Liver (tissue), 9 donors: ENCODE results near the gene BRSK1. TPM values are rescaled to one million over a fixed set of nuclear protein-coding genes. Genes with fewer than 3 reads are reported as not detected.

ENCODE experiments used
- DNase-seq: peaks from one replicate; pipeline ENCODE4 v3.0.0-alpha.2; 2017; ENCODE audit warnings: low spot score
- H3K27ac ChIP-seq, 2 donors: one replicate each; pipeline ENCODE4 v1.7.0; 2013; ENCODE audit warnings: inconsistent platforms in 2 of 2, low read length in 2 of 2, control low read depth in 1 of 2, low read depth in 1 of 2, mild to moderate bottlenecking in 1 of 2
- H3K27me3 ChIP-seq, 4 donors: one replicate each; pipeline versions ENCODE4 v1.6.1 to v1.7.0; 2013; ENCODE audit warnings: low read length in 3 of 4, inconsistent platforms in 1 of 4, mild to moderate bottlenecking in 1 of 4, moderate library complexity in 1 of 4; ENCODE audit not compliant: control insufficient read depth in 4 of 4, insufficient read depth in 4 of 4
- H3K36me3 ChIP-seq, 4 donors: one replicate each; pipeline versions ENCODE4 v1.6.1 to v1.7.0; 2013; ENCODE audit warnings: low read length in 3 of 4, mild to moderate bottlenecking in 3 of 4, low read depth in 1 of 4, moderate library complexity in 1 of 4; ENCODE audit not compliant: control insufficient read depth in 4 of 4, insufficient read depth in 3 of 4
- H3K4me1 ChIP-seq, 4 donors: one replicate each; pipeline versions ENCODE4 v1.6.1 to v1.7.0; 2013; ENCODE audit warnings: low read length in 3 of 4, mild to moderate bottlenecking in 3 of 4, moderate library complexity in 1 of 4; ENCODE audit not compliant: control insufficient read depth in 4 of 4, insufficient read depth in 4 of 4
- H3K4me3 ChIP-seq, 3 donors: one replicate each; pipeline versions ENCODE4 v1.6.1 to v1.7.0; 2013; ENCODE audit warnings: low read length in 3 of 3, control low read depth in 1 of 3, low read depth in 1 of 3, mild to moderate bottlenecking in 1 of 3
- H3K9ac ChIP-seq, 2 donors: one replicate each; pipeline ENCODE4 v1.7.0; 2013; ENCODE audit warnings: low read length in 2 of 2, mild to moderate bottlenecking in 2 of 2, moderate library complexity in 2 of 2, control low read depth in 1 of 2, low read depth in 1 of 2
- H3K9me3 ChIP-seq, 4 donors: one replicate each; pipeline versions ENCODE4 v1.6.1 to v1.7.0; 2013; ENCODE audit warnings: low read length in 3 of 4; ENCODE audit not compliant: control insufficient read depth in 4 of 4
- FOXA1 ChIP-seq: IDR thresholded peaks from 2 replicates; pipeline ENCODE4 v1.6.1; 2016; ENCODE audit warnings: antibody characterized with exemption
- FOXA2 ChIP-seq: IDR thresholded peaks from 2 replicates; pipeline ENCODE4 v1.6.1; 2016; ENCODE audit warnings: antibody characterized with exemption
- GABPA ChIP-seq, 2 donors: IDR thresholded peaks in 1 of 2; conservative IDR thresholded peaks in 1 of 2; 2 replicates each; pipeline ENCODE4 v1.6.1; 2016; ENCODE audit warnings: antibody characterized with exemption in 2 of 2, mild to moderate bottlenecking in 1 of 2, moderate library complexity in 1 of 2
- HNF4A ChIP-seq, 2 donors: conservative IDR thresholded peaks; 2 replicates each; pipeline ENCODE4 v1.6.1; 2016; ENCODE audit warnings: antibody characterized with exemption in 2 of 2, mild to moderate bottlenecking in 2 of 2
- HNF4G ChIP-seq: IDR thresholded peaks from 2 replicates; pipeline ENCODE4 v1.6.1; 2016; ENCODE audit warnings: antibody characterized with exemption
- JUND ChIP-seq, 2 donors: IDR thresholded peaks; 2 replicates each; pipeline ENCODE4 v1.6.1; 2016; ENCODE audit warnings: antibody characterized with exemption in 2 of 2
- MAX ChIP-seq: IDR thresholded peaks from 2 replicates; pipeline ENCODE4 v1.6.1; 2016; ENCODE audit warnings: antibody characterized with exemption
- NR2F2 ChIP-seq: IDR thresholded peaks from 2 replicates; pipeline ENCODE4 v1.6.1; 2016; ENCODE audit warnings: antibody characterized with exemption
- RAD21 ChIP-seq, 2 donors: IDR thresholded peaks; 2 replicates each; pipeline ENCODE4 v1.6.1; 2016; ENCODE audit warnings: antibody characterized with exemption in 2 of 2, mild to moderate bottlenecking in 2 of 2
- REST ChIP-seq: IDR thresholded peaks from 2 replicates; pipeline ENCODE4 v1.6.1; 2016; ENCODE audit warnings: antibody characterized with exemption, mild to moderate bottlenecking
- RXRA ChIP-seq, 2 donors: IDR thresholded peaks; 2 replicates each; pipeline ENCODE4 v1.6.1; 2017 to 2018; ENCODE audit warnings: antibody characterized with exemption in 2 of 2, mild to moderate bottlenecking in 1 of 2
- SP1 ChIP-seq: IDR thresholded peaks from 2 replicates; pipeline ENCODE4 v1.6.1; 2018; ENCODE audit warnings: antibody characterized with exemption, mild to moderate bottlenecking
- TAF1 ChIP-seq: conservative IDR thresholded peaks from 2 replicates; pipeline ENCODE4 v1.6.1; 2016; ENCODE audit warnings: antibody characterized with exemption, mild to moderate bottlenecking
- YY1 ChIP-seq: IDR thresholded peaks from 2 replicates; pipeline ENCODE4 v1.6.1; 2016; ENCODE audit warnings: antibody characterized with exemption, mild to moderate bottlenecking
- ZBTB33 ChIP-seq: IDR thresholded peaks from 2 replicates; pipeline ENCODE4 v1.6.1; 2016; ENCODE audit warnings: antibody characterized with exemption
- WGBS: extraction: QIAGEN DNeasy Blood & Tissue Kit; methylation state at CpG from one replicate; pipeline ENCODE4 v1.1.7; 2013; 5-methylcytosine and 5-hydroxymethylcytosine counted together
- polyA plus RNA-seq, 2 donors: library from polyadenylated mRNA; stranded (reverse) in 1 of 2; unstranded in 1 of 2; fragments of 200-250 nt in 1 of 2; fragments of >200 nt in 1 of 2; fragmentation: Nextera tagmentation in 1 of 2; extraction: Ambion mirVana in 1 of 2; gene quantifications; one replicate each; pipeline versions ENCODE4 v1.2.1 to v1.2.3, GENCODE V29; 2013 to 2015
- total RNA-seq, 2 donors: library from RNA; depleted of rRNA; stranded (reverse); fragments of >200 nt; gene quantifications; one replicate each; pipeline ENCODE4 v1.2.3, GENCODE V29; 2014
- donor health status: healthy.
- donor health status: healthy.
- donor health status: healthy.
- donor health status: healthy.
- donor health status: healthy.

The BRSK1 gene
- total and polyA plus RNA-seq, 4 donors: 0.10 to 0.65 (median 0.42) TPM; not detected in 1

- Histone ChIP-seq H3K36me3 (peaks cover 0 to 3% (median 0%) of the 10 kb centered on the region in 4 donors), H3K4me1 (peaks cover 2 to 38% (median 30%) of the 10 kb centered on the region in 4 donors), H3K27me3 (no peaks in the 10 kb centered on the region), H3K9me3 (no peaks in the 10 kb centered on the region), H3K9ac (peak overlapping the region; percentile 55 to 87), H3K27ac (peak overlapping the region; percentile 71 to 84), H3K4me3 (peak overlapping the region; percentile 53 to 91 (median 67))
- WGBS: 55% methylated on average over 29 of the region's 29 CpGs
- DNase-seq: no peak
- TF ChIP-seq FOXA2: peak; percentile 4
- no peak for TF ChIP-seq NR2F2
Measured at GRCh38 chr19:55259540-55260210, 24.1 kb upstream of the BRSK1 start.

- TF ChIP-seq JUND (IDR thresholded peaks at IDR 0.05) (no peak), FOXA1 (no peak), ZBTB33 (no peak), REST (no peak)
- Histone ChIP-seq H3K9me3 (no peaks in the 10 kb centered on the region), H3K27me3 (no peaks in the 10 kb centered on the region), H3K9ac (no peak overlapping the region), H3K27ac (no peak overlapping the region), H3K4me3 (no peak overlapping the region), H3K4me1 (peaks cover 0 to 20% (median 14%) of the 10 kb centered on the region in 4 donors), H3K36me3 (peaks cover 0 to 3% (median 0%) of the 10 kb centered on the region in 4 donors)
- WGBS: 94% methylated on average over 13 of the region's 13 CpGs
- DNase-seq: no peak
Measured at GRCh38 chr19:55261671-55262126, 22.1 kb upstream of the BRSK1 start.

GRCh38 chr19:55262359-55262758 is 21.4 kb upstream of the BRSK1 start:
- Histone ChIP-seq H3K4me3 (no peak overlapping the region), H3K9me3 (no peaks in the 10 kb centered on the region), H3K27ac (no peak overlapping the region), H3K27me3 (no peaks in the 10 kb centered on the region), H3K36me3 (peaks cover 0 to 3% (median 0%) of the 10 kb centered on the region in 4 donors), H3K9ac (no peak overlapping the region), H3K4me1 (peaks cover 0 to 13% (median 8%) of the 10 kb centered on the region in 4 donors)
- no peak for DNase-seq
- 97% methylated on average over 9 of the region's 9 CpGs for WGBS
- no peak for TF ChIP-seq FOXA1
- no peak for TF ChIP-seq FOXA2
- TF ChIP-seq SP1: no peak
- TF ChIP-seq RAD21 (IDR thresholded peaks at IDR 0.05): no peak
- no peak for TF ChIP-seq GABPA (IDR thresholded peaks at IDR 0.05 in 1 of 2, conservative IDR thresholded peaks at IDR 0.05 in 1 of 2)
- TF ChIP-seq HNF4G: no peak
- TF ChIP-seq MAX: no peak
- TF ChIP-seq JUND (IDR thresholded peaks at IDR 0.05): no peak
- TF ChIP-seq YY1: no peak
- no peak for TF ChIP-seq ZBTB33
- TF ChIP-seq TAF1: no peak
- no peak for TF ChIP-seq HNF4A (conservative IDR thresholded peaks at IDR 0.05)
- no peak for TF ChIP-seq NR2F2
- no peak for TF ChIP-seq RXRA (IDR thresholded peaks at IDR 0.05)
- no peak for TF ChIP-seq REST
